ENCODE measurements around the gene AFDN.
"Not testable (repeated sequence)": the region's sequence is repeated elsewhere in the genome, so short reads cannot be mapped to it uniquely, and the experiment has no call there.

The AFDN gene

DNA sequence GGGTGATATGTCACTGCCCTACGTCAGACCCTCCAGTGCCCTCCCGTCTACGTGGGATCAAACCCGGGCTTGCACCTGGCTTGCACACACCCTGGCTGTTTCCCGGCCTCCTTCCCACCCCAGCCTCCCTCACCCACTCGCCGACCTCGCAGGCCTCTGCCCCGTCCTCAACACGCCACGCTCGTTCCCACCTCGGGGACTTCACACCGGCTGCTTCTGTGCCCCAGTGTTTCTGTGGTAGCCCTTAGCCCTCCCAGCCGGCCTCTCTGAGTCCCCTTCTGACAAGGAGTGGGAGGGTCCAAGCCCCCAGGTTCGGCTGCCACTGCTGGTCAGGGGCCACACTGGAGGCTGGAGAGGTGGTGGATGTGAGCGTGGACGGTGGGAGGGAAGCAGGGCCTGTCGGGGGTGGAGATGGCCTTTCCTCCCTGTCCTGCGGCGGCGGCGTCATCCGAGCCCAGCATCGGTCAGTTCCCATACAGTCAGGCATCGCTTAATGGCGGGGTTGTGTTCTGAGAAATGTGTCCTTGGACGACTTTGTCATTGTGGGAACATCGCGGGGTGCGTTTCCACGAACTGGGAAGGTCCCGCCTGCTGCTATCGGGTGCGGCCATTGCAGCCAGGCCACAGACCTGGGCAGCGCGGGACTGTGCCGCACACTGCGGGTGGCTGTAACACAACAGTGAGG is 159.3 kb downstream of the AFDN start:
- DNase-seq, result no peak

DNA sequence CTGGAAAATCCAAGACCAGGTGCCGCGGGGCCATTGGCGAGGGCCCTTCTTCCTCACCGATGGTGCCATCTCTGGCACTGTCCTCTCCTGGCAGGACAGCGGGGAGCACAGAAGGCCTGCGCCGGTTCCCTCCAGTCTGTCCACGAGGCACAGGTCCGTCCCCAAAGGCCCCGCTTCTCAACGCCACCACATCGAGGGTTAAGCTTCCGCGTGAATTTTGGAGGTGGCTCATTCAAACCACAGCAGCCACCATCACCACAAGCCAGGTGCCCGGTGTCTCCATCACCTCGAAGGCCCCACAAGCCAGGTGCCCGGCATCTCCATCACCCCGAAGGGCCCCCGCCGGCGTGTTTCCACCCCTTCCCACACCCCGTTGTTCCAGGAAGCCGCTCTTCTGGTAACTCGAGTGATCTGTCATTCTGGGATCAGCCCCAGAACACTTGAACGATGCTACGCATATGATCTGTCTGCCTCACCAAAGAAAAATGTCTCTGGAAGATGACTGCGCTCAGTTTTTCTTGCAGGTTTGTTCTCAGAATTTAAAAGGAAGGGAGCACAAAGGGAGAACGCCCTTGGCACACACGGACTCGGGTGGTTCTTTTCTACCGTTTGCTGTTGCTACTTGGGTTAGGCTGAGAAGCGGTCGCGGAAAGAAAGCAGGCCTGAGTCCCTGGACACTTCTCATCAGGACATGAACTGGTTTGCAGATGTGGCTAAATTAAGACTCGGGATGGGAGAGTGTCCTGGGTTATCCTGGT is 160.9 kb downstream of the AFDN start:
- DNase-seq, result no peak

DNA sequence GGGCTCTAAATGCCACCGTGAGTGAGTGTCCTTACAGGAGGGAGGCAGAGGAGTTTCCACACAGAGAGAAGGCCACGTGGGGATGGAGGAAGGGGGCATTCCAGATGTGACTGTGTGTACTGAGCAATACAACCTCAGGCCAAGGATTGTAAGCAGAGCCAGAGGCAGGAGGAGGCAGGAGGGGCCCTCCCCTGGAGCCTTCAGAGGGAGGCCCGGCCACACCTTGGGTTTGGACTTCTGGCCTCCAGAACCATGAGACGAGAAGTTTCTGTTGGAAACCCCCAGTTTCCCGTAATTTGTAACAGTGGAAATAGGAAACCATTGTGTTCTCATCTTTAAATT is 161.4 kb downstream of the AFDN start:
- no peak for DNase-seq

DNA sequence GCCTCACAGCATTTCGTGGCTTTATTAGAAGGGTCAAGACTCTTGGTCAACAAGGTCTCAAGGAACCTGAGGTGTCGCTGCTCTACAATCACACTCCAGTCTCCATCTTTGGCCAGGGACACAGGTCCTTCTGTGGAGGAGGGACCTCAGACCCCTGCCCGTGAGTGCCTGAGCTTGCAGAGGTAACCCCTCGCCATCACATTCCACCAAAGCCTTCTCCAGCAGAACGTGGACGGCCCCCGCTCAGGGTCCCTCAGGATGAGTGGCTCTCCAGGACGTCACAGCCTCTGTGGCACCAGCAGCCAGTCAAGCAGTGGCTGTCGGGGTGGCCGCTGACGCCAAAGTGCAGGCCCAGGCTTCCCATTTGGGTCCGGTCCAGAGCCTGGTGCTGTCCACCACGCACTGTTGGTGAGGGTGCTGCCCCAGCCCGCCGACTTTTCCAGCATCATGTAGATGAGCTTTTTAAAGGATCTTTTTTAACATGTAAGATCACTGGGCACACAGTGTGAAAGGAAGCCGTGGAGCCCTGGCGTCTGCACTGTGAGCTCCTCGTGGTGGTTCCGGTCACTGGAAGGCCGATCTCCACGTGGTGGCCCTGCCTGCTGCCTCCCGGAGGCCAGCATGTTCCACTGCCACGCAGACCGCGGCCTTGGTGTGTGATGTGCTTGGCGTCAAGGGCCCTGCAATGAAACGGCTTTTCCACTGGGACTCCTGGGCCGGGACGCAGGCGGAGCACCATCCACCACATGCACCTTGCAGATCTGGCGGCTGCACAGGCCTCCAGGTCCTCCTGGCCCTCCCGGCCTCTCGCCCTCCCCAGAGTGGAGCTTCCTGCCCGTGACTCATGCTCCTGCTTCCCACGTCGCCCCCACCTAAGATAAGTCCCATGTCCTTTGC is 162.5 kb downstream of the AFDN start:
- DNase-seq, result no peak

DNA sequence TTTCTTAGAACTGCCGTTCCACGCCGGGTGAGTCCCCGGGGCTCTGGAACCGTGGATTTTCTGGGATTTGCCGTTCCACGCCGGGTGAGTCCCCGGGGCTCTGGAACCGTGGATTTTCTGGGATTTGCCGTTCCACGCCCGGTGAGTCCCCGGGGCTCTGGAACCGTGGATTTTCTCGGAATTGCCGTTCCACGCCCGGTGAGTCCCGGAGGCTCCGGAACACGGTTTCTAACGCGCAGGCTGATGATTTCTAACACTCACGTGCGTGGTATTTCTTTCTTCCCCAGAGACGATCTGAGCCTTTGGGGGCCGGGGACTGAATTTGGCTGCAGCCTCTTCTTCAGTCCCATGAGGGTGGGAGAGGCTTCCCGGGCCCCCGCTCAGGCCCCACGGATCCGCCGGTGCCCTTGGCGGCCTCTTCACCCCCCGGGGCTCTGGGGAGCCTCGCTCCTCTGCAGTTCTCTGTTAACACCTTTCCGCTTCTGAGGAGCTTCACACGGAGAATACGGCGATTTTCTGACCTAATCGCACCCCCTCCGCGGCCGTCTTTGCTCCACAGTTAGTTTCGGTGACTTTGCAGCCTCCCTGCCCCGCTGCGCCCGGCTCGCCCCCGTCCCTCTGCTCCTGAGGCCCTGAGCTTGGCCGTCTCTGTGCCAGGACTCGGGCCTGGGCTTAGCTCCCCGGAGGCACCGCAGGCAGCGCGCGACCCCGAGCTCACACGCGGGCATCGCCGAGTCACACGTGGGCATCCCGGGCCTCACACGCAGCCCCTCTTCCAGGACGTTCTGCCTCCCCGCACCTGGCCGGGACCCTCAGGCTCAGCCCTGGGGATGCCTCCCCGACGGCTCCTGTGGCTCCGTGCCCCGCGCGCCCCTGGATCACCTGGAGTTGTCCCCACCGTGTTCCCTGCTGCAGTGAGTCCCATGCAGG is 163.6 kb downstream of the AFDN start:
- no peak for DNase-seq

DNA sequence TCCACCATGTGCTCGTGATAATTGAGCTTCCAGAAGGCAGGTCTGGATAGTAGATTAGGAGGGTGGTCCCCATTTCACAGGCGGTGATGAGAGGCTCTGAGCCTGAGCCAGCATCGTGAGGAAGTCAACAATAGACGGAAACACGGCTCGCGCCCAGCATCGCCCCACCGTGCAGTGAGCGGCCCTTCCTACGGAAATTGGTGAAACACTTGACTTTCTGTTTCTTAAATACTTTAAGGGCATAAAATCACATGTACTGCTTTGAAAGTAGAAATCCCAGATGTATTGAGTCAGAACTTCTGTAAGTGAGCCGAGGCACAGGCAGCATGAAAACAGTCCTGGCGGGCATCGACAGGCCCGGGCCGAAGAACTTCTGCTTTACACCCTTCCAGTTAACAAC is 166.5 kb downstream of the AFDN start:
- DNase-seq, result no peak

DNA sequence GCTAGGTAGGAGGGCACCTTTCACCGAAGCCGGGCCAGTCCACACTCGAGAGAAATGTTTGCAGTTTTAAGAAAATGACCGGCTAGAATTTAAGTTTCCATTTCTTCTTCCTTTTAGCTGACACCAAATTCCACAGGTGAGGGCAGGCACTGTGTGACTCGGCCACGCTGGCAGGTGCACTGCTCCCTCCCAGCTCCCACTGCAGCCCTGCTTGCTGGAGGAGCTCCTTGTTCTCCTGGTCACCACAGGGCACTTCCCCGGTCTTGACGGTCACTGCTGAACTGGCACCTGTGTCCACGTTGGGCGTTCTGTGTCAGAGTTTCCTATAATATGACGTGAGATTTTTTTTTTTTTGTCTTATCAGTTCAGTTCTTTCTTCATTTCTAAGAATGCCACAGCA is 167.1 kb downstream of the AFDN start:
- no peak for DNase-seq

DNA sequence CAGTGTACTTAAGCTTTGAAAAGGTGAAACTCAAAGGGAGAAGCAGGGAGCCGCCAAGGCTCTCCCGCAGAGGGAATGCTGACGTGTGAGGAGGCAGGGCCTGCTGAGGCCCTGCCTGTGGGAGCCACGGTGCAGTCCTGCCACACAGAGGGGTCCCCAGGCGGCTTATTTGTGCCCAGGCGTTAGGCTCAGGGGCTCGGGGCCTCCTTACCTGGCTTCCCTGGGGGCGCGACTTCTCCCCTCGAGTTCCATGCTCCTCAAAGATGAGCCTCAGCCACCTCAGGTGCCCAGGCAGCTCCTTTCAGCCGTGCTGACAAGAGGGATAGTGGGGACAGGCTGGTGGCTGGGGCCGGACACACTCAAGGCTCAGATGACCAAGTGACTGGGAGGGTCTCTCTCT is 168.6 kb downstream of the AFDN start:
- DNase-seq, result no peak

DNA sequence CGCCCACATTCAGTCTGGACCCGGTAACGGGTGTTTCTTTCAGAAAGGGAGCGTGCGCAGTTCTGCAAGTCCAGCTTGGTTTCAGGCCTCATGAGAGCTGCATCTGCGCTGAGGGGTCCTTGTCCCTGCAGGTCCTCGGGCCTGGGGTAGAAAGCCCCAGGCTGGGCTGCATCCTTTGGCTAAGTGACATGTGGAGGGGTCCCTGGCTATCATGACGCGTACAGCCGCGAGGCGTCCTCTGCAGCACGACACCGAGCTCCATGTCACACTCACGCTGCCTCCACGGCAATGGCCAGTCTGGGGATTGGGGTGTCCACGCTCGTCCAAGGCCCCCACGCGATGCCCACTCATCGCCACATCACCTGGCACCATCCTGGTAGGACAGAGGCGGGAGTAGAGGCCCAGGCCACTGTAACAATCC is 169.0 kb downstream of the AFDN start:
- no peak for DNase-seq

DNA sequence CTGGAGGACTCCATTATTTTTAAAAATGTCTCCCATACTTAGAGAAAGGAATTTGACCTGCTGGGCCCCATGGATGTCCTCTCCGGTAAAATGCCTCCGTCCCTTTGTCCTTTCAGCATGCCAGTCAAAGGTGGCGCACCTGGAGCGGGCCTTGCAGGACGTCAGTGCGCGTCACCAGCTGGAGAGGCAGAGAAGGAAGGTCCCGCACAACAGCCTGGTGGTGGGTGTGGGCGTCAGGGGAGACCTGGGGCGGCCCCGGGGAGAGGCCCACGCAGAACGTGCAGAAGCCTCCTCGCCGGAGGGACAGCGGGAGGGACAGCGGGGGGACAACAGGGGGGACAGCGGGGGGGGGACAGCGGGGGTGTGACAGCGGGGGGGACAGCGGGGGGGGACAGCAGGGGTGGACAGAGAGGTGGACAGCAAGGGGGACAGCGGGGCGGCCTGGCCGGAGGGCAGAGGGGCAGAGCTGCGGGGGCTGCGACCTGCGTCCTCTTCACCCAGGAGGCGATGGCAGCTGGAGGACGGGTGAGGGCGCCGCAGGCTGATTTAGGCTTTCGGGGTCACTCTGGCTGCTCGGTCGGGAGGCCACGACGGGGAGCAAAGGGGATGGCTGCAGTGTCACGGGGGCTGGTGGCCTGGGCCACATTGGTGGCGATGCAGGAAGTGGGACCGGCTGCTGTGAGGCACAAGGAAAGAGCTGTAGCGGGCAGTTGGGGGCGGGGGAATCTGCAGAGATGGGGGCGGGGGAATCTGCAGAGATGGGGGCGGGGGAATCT is 169.9 kb downstream of the AFDN start:
- no peak for DNase-seq

DNA sequence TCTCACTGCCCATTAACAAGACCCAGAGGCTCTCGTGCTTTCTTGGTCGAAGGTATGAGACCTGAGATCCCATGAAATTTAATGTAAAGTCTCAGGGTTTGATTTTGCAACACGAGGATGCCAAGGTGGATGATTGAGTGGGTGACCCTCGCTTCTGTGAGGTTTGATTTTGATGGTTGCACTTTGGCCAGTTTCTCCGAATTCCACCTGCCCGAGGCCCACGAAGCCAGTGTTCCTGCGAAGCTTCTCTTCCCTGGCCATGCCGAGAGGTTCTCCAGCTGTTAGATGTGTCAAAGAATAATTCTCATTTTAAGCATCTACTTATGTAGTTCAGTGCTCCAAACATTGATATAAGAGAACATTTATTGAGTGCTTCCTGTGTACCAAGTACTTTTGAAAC is 170.9 kb downstream of the AFDN start, which contains the start of gene KIF25:
Gene KIF25, plus strand, starts transcription at position 30 of the 400 bp plus-strand sequence. CDS start 31,915 bp downstream, outside the sequence.
- no peak for DNase-seq

DNA sequence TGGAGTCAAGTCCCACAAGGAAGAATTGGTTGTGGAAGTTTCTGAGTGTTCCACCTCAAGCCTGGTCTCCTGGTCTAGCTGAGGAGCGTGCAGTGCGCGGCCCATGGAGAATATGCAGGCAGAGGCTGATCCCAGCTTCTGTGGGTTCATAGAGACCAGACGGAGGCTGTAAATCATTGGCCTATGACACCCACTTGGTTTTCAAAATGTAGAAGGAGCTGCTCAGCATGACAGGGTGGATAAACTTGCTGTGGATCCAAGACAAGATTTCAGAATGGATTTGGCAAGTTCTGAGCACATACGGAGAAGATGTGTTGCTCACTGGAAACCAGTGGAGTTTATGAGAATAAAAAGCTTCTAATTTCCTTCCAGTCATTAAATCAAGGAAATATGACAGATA is 171.5 kb downstream of the AFDN start:
- no peak for DNase-seq

DNA sequence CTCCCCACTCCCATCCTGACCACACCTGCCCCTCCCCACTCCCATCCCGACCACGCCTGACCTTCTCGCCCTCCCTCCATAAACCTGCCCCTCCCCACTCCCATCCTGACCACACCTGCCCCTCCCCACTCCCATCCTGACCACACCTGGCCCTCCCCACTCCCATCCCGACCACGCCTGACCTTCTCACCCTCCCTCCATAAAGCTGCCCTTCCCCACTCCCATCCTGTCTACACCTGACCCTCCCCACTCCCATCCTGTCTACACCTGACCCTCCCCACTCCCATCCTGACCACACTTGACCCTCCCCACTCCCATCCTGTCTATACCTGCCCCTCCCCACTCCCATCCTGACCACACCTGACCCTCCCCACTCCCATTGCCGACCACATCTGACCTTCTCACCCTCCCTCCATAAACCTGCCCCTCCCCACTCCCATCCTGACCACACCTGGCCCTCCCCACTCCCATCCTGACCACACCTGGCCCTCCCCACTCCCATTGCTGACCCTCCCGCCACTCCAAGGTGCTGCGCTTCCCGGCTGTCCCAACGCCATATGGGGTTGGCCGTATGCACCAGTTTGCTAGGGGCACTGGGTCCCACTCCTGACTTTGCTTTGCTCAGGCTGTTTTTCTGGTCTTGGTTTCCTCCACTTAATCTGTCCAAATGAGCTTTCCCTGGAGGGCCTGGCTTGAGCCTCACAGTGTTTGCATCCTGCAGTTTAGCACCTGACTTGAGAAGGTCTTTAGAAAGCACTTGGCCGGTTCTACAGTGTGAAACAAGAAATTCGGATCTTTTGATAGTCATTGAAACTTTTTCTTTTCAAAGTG is 173.7 kb downstream of the AFDN start:
- no peak for DNase-seq

DNA sequence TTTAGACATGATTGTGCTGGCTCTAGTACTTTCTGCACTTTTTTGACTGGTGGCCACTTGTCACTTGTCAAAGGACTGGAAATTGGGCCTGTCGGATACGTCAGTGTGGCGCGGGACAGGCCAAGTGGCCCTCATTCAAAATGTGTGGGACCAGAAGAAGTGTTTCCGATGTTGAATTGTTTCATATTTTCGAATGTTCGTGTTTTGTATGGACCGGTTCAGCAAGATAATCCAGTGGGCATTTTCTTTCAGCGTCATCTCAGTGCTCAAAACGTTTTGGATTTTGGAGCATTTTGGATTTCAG is 174.3 kb downstream of the AFDN start:
- no peak for DNase-seq

DNA sequence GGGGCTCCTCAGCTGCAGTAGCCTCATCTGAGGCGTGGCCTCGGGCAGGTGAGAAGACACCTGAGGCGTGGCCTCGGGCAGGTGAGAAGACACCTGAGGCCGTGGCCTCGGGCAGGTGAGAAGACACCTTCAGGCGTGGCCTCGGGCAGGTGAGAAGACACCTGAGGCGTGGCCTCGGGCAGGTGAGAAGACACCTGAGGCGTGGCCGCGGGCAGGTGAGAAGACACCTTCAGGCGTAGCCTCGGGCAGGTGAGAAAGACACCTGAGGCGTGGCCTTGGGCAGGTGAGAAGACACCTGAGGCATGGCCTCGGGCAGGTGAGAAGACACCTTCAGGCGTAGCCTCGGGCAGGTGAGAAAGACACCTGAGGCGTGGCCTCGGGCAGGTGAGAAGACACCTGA is 174.8 kb downstream of the AFDN start:
- not testable (repeated sequence) for DNase-seq

DNA sequence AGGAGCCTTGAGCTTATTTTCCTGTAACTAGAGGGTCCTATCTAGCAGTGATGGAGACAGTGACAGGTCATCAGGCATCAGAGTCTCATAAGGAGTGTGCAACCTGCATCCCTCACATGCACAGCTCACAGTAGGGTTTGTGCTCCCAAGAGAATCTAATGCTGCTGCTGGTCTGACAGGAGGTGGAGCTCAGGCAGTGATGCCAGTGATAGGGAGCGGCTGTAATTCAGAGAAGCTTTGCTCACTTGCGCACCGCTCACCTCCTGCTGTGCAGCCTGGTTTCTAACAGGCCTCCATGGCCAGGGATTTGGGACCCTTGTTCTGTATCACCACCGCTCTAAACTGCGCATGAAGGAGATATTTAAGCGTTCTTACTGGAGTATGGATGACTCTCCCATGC is 176.1 kb downstream of the AFDN start:
- DNase-seq, result no peak

DNA sequence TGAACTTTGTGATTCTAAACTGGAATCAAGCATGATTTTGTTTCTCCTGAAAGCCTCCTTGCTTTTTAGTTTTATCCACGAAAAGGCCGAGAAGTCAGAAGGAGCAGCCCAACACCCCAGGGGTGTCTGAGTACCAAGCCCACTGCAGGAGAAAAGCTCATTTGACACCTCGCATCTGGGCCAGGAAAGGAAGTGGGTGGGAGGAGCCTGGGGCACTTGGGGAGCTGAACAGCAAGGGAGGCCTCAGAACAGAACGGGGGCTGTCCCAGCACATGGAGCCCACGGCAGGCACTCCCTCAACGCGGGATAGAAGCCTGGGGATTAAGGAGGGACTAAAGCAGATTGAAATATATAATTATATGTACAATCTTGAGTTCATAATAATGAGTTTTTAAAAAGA is 177.3 kb downstream of the AFDN start:
- no peak for DNase-seq

DNA sequence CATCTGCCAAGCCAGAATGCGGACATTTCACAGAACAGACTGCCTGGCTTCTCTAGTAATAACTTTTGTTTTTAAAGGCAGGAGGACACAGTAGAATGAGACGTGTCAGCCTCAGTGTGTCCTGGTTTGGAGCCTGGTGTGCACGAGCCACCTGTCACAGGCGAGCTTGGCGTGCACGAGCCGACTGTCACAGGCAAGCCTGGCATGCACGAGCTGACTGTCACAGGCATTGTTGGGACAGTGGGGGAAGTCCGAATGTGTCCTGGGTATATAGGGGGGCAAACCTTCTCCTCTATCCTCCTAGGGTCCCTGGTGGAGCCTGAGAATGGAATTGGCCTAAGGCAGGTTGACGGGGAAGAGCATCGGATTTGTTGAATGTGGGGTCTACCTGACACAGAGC is 178.2 kb downstream of the AFDN start:
- no peak for DNase-seq

DNA sequence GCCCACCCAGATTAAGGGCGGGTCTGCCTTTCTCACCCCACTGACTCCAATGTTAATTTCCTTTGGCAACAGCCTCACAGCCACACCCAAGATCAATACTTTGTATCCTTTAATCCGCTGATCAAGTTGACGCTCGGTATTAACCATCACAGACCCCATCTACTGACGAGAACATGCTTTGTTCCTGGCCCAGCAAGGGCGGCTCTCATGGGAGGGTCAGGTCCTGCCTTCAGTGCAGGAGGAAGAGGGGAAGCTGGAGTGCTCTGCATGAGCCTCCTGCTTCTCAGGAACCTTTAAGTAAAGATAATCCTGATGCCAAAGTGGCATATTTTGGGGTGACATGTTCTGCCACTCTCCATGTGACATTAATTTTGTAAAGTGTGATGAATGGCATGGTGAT is 179.1 kb downstream of the AFDN start:
- no peak for DNase-seq

DNA sequence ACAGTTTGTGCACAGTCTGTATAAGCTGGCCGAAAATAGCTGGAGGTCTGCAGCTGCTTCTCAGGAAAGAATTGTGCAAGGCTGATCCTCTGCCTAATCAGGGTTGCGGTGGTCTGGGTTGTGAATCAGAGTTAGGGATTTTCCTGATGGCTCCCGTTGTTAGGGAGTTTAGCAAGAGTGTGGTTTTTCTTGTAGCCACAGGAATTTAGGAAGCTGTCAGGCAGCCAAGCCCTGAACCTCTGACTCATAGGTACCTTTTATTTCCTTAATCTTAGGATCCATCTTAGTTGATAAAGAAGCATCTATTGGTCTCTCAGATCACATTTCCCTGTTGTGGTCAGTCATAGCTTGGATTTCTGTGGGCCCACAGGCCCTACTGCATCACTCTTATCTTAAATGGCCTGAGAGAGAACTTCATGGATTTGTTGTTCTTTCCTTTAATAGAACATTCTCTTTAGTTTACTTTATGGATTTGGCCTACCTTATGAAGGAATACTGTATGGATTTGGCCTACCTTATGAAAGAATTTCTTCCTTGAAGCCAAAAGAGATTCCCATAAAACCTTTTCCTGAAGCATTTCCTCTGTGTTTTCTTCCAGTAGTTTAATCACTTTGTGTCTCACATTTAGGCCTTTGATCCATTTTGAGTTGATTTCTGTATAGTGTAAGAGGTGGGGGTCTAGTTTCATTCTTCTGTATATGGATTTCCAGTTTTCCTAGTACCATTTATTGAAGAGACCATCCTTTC is 181.1 kb downstream of the AFDN start:
- DNase-seq, result no peak

Measured in activated CD4-positive, alpha-beta T cell treated with anti-CD3 and anti-CD28 coated beads, Interleukin-2, amount 50 U/mL, for 1 hour (primary cell).